Stimulated activated CD4-positive, alpha-beta T cell treated with anti-CD3 and anti-CD28 coated beads, TNF-alpha, amount 100 ng/mL, for 1 hour (primary cell): ENCODE results near the gene SLC6A6.
"Not testable (repeated sequence)": the region's sequence is repeated elsewhere in the genome, so short reads cannot be mapped to it uniquely, and the experiment has no call there.

Experiments used
- DNase-seq, 3 donors: peaks; one replicate each; pipeline ENCODE4 v3.0.0-alpha.2; 2020; ENCODE audit warnings: low read depth in 3 of 3, low spot score in 1 of 3

SLC6A6 gene

DNA sequence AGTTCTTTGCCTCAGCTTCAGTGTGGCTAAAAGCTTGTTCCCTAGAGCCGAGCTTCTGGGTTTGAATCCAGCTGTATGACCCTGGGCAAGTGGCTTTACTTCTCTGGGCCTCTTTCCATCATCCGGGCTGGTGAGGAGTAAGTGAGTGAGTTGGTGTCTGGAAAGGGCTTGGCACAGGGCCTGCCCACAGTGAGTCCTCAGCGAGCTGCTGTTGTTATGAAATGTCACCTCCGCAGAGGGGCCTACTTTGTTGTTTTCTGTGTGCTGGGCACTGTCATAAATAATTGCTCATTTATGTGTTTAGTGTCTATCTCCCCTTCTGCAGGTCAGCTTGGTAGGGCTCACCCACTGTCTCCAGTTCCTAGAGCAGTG lies 31.7 kb downstream of the SLC6A6 start:
- no peak for DNase-seq

DNA sequence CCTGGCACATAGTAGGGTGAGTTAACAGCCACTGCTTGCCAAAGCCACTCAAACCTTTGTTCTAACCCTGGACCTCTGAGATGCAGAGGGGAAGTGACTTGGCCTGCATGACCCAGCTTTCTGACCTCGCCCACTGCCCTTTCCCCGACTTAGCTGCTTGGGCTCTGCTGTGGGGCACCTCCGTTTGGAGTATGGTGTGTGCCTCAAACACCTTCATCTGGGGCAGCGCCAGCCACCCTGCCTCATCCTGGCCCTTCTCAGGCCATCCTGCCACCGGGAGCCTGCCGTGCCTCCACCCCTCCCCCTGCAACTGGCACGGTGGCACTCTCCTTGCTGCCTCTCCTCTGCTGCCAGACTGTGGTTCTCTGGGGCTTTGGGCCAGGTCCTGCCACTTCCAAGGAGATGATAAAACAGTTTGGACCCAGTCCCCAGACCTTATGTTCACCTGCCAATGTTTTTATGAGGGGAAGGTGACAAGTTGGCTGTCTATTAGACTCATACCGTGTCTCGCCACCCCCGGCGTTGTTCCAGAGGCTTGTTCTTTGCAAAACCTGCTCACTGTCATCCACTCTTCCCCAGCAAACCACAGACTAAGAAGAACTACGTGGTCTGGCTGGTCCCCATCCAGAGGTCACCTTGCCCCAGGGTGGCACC lies 32.2 kb downstream of the SLC6A6 start:
- DNase-seq = no peak

DNA sequence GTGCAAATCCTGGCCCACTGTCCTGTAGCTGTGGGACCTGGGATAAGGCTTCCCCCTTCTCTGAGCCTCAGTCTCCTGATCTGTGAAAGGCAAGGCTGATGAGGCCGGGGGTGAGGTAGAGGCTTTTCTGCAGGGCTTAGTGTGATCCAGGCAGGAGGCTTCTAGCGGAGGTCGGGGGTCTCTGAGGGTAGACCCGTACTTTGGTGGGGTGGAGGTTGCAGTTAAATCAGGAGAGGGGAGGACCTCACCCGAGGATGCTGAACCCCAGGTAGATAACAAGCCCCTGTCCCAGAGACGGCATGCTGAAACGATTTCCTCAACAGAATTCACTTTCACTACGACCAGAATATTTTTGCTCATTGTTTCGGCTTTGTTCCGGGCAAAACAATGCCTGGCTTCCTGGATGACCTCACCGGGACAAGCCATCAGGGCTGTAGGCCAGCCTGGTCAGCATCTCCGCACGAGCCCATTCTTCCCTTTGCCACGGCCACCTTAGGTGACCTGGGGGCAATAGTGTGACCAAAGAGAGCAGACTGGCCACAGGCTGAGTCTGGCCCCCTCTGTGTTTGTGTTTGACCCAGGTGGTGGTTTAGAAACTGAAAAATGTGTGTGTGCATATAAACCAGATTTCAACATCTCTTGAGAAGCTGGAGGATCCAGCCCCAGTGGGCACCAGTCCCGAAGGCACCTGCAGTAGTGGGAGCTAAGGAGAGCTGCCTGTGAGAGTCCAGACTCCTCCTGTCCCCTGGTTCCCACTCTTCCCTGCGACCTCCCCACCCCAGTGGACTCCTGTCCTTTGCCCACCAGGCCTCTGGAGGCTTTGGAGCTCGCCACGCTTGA lies 33.0 kb downstream of the SLC6A6 start:
- no peak for DNase-seq

DNA sequence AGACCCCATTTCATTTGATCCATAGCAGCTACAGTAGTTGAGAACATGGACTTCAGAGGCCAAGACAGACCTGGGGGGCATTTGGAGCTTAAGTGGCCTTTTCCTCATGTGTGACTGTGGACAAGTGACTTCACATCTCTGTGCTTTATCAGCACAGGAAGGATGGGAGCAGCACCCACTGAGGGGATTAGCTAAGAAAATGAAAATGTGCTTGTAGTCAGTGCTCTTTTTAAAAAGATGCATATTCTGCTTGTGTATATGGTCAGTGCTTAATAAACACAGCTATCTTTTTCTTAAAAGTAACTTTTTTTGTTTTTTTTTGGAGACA lies 34.5 kb downstream of the SLC6A6 start:
- DNase-seq = no peak

DNA sequence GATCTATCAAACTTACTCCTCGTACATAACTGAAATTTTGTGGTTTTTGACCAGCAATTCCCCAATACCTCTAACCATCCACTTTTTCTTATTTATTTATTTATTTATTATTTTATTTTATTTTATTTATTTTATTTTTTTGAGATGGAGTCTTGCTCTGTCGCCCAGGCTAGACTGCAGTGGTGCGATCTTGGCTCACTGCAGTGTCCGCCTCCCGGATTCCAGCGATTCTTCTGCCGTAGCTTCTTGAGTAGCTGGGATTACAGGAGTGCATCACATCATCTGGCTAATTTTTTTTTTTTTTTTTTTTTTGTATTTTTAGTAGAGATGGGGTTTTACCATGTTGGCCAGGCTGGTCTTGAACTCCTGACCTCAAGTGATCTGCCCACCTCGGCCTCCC lies 35.3 kb downstream of the SLC6A6 start:
- DNase-seq = not testable (repeated sequence)

DNA sequence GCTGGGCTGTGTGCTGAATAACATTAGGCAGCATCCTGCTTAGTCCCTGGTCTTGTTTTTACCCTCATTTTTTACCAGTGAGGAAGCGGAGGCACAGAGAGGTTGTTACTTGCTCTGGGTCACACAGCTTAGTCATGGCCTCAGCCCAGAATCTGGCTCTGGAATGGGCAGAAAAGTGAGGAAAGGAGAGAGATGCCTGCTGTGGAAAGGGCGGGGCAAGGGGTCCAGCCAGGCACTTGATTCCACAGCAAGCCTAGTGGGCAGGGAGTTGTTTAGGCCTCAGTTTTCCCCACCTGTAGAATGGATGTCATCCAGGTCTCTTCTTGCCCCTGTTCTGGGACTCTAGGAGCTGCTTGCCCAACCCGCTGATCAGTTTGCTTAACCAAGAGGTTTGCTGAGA lies 35.9 kb downstream of the SLC6A6 start:
- DNase-seq = no peak

DNA sequence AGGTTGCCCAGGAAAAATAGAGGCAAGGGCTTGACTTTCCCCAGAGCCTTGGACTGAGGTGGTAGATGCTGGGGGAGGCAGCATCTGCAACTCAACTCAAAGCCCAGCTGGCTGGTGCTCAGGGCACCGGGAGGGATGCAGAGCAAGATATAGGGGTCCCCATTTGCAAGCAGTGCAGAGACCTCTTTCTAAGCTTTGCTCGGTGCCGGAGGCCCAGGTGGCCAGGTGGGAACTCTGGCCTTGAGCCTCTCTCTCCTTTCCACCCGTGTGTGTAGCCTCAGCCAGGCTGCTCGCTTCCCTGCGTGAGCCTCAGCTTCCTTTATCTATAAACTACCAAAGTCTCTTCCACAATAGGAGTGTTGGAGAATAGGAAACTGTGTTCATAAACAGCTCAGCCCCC lies 36.5 kb downstream of the SLC6A6 start:
- no peak for DNase-seq

DNA sequence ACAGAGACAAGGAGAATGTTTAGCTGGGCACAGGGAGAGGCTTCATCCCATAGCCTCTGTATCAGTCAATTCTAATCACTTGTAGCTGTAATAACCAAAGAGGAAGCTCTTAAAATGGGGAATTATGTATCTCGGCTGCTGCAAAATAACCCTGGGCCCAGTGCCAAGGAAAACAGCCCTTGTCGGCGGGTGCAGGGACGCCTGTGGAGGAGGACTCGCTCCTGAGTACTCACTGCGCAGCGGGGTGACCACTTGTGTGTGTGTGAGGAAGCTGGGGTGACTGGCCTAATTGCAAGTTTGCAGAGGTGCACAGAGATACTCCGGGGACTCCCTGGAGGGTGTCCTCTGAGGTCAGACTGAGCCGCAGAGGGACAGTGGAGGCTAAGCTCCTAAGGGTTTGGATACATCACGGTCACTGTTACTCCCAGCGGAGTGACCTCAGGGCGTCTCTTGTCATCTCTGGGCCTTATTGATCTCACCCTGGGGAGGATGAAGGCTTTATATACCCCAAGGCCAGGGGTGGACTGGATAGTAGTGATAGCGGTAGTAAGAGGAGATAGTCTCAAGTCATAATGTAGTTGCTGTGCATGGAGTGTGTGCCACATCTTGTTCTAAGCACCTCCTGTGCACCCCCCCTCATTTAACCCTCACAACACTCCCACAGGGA lies 37.2 kb downstream of the SLC6A6 start:
- DNase-seq = no peak

DNA sequence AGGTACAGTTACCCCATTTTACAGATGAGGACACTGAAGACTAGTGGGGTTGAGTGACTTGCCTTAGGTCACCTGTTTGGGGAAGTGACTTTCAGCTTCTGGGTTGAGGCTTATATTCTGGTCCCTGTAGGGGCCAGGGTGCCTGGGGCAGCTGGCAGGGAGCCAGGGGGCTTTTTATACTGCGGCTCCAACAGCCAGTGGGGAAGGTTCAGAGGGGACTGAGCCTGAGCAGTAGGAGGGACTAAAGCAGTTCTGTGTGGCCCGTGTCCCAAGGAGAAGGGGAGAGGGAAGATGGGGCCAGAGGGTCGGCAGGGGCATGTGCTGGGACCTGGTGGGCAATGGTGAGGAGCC lies 37.7 kb downstream of the SLC6A6 start:
- no peak for DNase-seq

DNA sequence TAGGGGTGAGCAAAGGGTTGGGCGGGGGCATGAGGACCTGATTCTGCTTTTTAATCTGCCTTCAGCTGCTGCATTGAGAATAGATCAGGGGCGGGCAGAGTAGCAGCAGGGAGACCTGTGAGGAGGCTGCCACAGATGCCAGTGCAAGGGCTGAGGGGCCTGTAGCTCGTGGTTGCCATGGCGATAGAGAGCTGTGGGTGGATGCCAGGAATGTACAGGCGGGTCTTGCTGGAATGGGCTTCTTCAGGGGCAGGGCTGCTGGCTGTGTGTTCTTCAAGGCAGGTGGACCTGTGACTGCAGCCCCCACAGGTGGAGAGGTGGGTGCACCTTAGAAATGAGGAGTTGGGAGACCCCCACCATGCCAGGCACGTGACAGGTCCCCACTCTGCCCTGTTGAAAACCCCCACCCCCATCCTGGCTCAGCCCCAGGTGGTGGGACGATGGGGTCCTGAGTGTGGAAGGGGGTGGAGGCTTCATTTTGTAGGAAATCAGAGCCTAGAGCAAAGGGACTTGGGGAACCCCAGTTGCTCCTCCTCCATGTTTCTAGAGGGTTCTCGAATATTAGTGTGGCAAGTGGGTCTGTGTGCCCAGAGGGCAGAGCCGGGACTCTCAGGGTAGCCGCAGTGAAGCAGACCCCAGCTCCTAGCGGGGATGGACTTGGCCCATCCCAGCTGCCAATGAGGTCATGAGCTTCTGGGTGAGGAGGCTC lies 38.3 kb downstream of the SLC6A6 start:
- DNase-seq = no peak

DNA sequence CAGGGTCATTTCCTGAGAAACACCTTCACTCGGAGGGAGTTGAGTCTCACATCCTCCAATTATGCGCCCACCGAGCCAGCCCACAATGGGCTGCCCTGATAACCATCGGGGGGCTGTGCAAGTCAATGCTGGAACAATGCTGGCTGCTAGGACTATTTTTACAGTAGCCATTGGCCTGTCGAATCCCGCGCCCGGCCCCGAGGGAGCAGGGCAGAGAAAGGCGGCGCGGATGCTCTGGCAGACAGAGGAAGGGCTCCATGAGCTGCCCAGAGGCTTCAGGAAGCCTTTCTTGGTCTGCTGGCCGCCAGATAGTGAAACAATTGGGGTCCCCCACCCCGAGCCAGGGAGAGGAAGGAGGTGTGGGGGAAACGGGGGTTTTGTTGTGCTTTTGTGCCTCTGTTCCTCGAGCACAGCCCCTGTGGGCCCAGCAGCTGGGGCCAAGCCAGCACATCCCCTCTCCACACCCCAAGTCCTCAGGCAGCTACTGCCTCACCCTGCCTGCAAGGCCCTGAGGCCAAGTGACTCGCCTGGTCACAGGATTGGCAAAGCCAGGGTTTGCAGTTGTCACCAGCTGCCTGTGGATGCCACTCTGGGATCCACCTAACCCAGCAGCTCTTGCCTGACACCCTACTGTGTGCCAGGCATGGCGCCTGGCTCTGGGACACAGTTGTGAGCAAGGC lies 39.0 kb downstream of the SLC6A6 start:
- no peak for DNase-seq

DNA sequence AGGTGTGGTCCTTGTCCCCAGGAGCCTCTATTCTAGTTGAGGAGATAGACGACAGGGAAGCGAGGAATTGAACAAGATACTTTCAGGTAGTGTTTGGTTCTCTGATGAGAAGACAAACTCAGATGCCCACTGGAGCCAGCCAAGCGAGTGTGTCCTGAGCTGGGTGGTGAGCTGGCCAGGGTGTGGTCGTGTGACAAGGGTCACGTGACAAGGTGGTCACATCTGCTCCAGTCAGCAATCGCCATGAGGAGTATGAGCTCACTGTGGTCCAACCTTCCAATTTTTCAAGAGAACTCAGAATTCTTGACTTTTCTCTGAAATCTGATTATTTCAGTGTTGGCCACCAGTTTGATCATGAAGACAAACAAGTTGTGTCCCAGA lies 39.5 kb downstream of the SLC6A6 start:
- no peak for DNase-seq

DNA sequence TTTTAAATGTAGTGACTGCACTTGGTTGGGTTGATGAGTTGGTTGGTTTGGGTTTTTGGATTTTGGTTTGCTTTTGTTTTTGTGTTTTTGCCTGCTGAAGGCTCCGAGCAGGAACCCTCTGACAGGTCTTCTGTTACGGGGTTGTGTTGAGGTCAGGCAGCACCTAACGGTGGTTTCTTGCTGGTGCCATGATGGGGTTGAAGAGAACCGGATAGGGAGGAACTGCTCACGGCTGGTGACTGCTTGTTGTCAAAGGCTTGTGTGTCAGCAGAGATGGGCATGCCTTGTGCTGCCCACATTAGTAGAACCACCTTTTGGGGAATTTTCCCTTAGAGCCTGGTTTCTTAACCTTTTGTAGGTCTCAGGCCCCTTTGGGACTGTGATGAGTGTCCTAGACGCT lies 42.0 kb downstream of the SLC6A6 start:
- DNase-seq = no peak

DNA sequence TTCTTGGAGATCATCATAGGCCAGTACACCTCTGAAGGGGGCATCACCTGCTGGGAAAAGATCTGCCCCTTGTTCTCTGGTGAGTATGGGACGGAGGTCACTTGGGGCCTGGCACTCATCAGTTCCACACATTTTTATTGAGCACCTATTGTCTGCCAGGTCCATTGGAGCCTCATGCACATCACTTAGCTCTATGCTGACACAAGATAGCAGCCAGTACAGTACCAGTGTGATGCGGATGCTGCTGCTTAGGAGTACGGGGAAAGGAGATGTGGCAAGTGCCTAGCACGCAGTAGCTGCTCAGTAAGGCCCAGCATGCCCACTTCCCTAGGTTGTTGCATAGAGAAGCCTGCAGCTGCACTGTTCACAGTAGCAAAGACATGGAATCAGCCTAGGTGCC lies 43.4 kb downstream of the SLC6A6 start:
- no peak for DNase-seq

DNA sequence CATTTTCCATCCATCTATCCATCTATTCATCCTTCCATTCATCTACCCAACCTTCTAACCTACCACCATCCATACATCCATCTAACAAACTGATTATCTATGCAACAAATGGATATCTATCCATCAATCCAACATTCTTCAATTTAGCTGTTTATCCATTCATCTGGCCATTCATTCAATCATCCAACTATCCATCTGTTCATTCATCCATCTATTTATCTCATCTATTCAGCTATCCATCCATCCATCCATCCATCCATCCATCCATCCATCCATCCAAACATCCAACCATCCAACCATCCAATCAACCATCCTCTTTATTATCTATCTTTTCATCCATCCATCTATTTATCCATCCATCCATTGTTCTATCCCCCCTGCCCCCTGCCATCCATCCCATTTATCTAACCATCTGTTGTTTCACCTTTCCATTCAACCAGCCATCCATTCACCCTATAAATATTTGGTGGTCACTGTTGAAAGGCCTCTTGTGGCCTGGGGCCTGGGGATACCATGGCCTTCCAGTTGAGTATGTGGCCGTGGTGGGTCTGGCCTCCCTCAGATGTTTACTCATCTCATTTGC lies 44.7 kb downstream of the SLC6A6 start:
- DNase-seq = no peak

DNA sequence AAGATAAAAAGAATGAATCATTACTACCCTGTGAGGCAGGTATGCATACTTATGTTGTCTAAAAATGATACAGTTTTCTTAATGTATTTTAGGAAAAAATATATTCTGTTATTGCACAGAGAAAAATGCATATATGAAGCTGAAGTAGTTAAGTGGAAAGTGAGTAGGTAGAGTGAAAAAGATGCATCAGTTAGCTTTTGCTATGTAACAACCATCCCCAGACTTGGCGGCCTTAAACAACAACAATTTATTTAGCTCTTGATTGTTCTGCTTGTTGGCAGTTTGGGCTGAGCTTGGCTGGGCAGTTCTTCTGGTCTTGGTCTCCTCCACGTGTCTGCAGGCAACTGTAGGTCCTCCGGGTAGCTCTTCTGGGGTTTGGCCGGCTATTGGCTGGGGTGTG lies 45.7 kb downstream of the SLC6A6 start:
- DNase-seq = no peak

DNA sequence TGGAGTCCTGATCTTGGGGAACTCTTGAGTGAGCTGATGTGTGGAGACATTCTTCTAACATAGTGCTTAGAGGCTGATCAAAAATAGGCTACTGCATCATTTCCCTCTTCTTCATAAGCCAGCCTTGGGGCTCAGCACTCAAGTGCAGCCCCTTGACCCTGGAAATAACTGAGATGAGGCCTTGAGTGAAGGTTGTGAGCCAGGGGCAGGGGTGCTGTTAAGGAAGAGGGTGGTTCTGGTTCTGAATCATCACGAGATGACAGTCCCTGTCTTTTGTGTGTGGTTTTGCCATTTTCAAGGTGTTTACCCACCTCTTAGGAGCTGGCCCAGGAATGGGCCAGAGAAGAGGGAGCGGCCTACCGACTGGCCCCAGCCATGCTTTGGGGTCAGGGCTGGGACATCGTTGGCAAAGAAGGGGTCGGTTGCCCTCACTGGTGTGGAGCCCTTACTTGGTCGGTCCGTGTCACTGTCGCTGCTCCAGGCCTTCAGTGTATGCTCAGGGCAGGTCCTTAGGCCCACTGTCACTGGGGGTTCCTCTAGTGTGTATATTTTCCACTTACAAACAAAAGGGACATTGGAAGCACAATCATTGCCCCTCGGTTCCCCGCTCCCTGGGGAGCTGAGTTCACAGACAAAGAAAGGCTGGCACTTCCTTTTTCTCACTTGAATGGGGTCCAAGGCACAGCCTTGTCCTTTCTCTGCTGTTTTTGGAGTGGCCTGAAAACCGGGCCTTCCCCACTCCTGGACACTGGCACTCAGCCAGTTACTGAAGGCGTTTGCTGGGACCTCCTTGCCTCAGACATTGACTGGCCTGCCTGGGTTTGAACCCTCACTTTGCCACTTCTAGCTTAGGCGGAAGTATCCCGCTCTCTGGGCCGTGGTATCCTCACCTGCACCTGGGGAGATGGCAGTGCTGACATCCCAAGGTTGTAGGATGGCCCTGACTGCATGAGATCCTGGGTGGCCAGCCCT lies 46.6 kb downstream of the SLC6A6 start:
- no peak for DNase-seq

DNA sequence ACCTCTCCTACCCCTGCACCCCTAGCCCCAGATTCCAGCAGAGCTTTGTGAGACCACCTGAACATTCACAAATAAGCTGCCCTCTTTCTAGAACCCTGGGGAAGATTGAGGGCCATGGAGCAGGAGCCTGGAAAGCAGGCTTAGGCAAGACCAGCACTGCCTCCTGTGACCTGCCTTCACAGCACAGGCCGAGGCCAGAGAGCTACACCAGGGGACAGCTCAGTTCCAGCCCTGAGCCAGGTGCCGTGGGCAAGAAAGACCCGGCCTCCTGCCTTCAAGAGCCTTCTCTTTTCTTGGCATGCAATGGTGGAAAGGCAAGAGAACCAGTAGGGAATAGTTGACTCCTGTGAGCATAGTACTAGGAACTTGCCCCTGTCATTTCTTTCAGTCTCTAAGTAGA lies 48.1 kb downstream of the SLC6A6 start:
- DNase-seq = no peak

DNA sequence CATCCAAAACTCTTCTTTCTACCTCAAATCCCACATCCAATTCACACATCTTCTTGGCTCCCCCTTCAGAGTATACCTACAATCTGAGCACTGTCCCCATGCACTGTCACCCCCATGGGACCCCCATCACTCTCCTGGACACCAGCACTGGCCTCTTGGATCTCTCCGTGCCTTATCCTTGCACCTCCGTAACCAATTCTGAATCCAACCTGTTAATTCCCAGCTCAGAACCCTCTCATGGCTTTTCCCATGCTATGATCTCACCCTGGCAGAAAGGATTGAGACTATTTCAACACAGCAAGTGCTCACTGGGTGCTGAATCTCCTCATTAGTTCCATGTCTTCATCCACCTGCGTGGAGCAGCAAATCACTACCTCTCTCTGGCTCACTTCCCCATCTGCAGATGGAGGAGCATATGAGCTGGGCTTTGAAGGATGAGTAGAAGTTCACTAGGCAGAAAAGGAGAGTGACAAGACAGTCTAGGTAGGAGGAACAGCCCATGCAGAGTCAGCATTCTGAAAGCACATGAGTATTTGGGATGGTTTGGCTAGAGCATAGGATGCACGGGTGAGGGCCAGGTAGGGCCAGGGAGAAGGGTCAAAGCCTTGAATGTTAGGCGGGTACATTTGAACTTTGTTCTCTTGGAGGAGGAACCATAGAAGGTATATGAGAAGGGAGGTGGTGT lies 48.7 kb downstream of the SLC6A6 start:
- DNase-seq = no peak
